A673 (cell line): ENCODE data around the gene INPP5A. TPM values are rescaled to one million over a fixed set of nuclear protein-coding genes. Genes with fewer than 3 reads are reported as not detected.

ENCODE experiments used
- BruUV-seq: library from RNA; stranded (reverse); fragments of 400-500 nt; replicated peaks from 2 replicates; lab custom pipeline; 2021; lab: Mats Ljungman, UMichigan
- CTCF ChIA-PET: fragments of 300-600 bp; sonication (Branson Sonifier 250); formaldehyde crosslinking; loops from one replicate; lab custom pipeline; 2022; ENCODE audit warnings: antibody characterized with exemption; lab: Charles Lee
- POLR2A ChIA-PET: fragments of 300-600 bp; sonication (Branson Sonifier 250); formaldehyde crosslinking; loops from one replicate; lab custom pipeline; 2022; ENCODE audit warnings: antibody characterized with exemption; ENCODE audit not compliant: low non-redundant PET; lab: Charles Lee
- DNase-seq: peaks from one replicate; pipeline ENCODE4 v3.0.0-alpha.2; 2015; ENCODE audit warnings: low spot score
- H3K27ac ChIP-seq: fragments of 200-600 bp; sonication (generic); 2 replicates; pipeline ENCODE4 v1.5.1; 2016; ENCODE audit warnings: mixed run types, low read depth, mild to moderate bottlenecking, mixed read lengths, antibody characterized with exemption, low read length; ENCODE audit not compliant: poor library complexity, severe bottlenecking
- H3K27me3 ChIP-seq: fragments of 200-600 bp; sonication (generic); replicated peaks from 2 replicates; pipeline ENCODE4 v1.6.1; 2017; ENCODE audit warnings: mixed run types, low read depth, mild to moderate bottlenecking, mixed read lengths, antibody characterized with exemption, low read length; ENCODE audit not compliant: insufficient read depth, poor library complexity
- H3K36me3 ChIP-seq: fragments of 200-600 bp; sonication (generic); 2 replicates; pipeline ENCODE4 v1.6.1; 2016; ENCODE audit warnings: mixed run types, mild to moderate bottlenecking, mixed read lengths, antibody characterized with exemption, low read length; ENCODE audit not compliant: insufficient read depth, poor library complexity, severe bottlenecking
- H3K4me1 ChIP-seq: fragments of 200-600 bp; sonication (generic); 2 replicates; pipeline ENCODE4 v1.6.1; 2017; ENCODE audit warnings: mixed run types, mild to moderate bottlenecking, mixed read lengths, antibody characterized with exemption, low read length; ENCODE audit not compliant: insufficient read depth, poor library complexity, severe bottlenecking
- H3K4me3 ChIP-seq: fragments of 200-600 bp; sonication (generic); 2 replicates; pipeline ENCODE4 v1.5.1; 2016; ENCODE audit warnings: low read depth, mixed run types, mild to moderate bottlenecking, mixed read lengths, low read length; ENCODE audit not compliant: poor library complexity, severe bottlenecking
- H3K9me3 ChIP-seq: fragments of 200-600 bp; sonication (generic); 2 replicates; pipeline ENCODE4 v1.6.1; 2016; ENCODE audit warnings: mixed run types, low read depth, mild to moderate bottlenecking, mixed read lengths, antibody characterized with exemption, low read length; ENCODE audit not compliant: poor library complexity, severe bottlenecking
- EZH2 ChIP-seq: fragments of 200-600 bp; sonication (generic); IDR thresholded peaks from 2 replicates; pipeline ENCODE4 v1.6.1; 2017; ENCODE audit warnings: borderline replicate concordance, low read depth, mild to moderate bottlenecking, mixed read lengths, antibody characterized with exemption, low read length; ENCODE audit not compliant: poor library complexity, severe bottlenecking
- intact Hi-C: fragments of 100-400 bp; cut with micrococcal nuclease; formaldehyde crosslinking; loops from one replicate; pipeline ENCODE4 v1.10.0; 2022; ENCODE audit not compliant: unreplicated experiment
- total RNA-seq: library from RNA; stranded (reverse); gene quantifications from 2 replicates; pipeline ENCODE4 v1.2.3, GENCODE V29; 2021
- TF ChIP-seq, protein P1 (sequence below): fragments of 300-800, 200-600 bp; sonication (generic); conservative IDR thresholded peaks from 2 replicates; pipeline ENCODE4 v1.5.1; 2017; ENCODE audit warnings: low read depth, mild to moderate bottlenecking, antibody characterized with exemption, low read length, moderate library complexity, mixed read lengths

INPP5A gene
- total RNA-seq, 1 experiment from 2014 or later, result 21.8 TPM

GRCh38 chr10:132533571-132534260, 3.9 kb upstream of the INPP5A start:
- Histone ChIP-seq H3K4me1 (peaks cover 4% of the 10 kb centered on the region), H3K27ac (no peak overlapping the region), H3K9me3 (peaks cover 12% of the 10 kb centered on the region), H3K27me3 (peaks cover 11% of the 10 kb centered on the region), H3K4me3 (no peak overlapping the region), H3K36me3 (no peaks in the 10 kb centered on the region)
- intact Hi-C loops, result no loop called here
- no peak for DNase-seq
- ChIA-PET CTCF (no interaction called here), POLR2A (no interaction called here)
- BruUV-seq, result no TSS peak
- TF ChIP-seq, protein P1, sequence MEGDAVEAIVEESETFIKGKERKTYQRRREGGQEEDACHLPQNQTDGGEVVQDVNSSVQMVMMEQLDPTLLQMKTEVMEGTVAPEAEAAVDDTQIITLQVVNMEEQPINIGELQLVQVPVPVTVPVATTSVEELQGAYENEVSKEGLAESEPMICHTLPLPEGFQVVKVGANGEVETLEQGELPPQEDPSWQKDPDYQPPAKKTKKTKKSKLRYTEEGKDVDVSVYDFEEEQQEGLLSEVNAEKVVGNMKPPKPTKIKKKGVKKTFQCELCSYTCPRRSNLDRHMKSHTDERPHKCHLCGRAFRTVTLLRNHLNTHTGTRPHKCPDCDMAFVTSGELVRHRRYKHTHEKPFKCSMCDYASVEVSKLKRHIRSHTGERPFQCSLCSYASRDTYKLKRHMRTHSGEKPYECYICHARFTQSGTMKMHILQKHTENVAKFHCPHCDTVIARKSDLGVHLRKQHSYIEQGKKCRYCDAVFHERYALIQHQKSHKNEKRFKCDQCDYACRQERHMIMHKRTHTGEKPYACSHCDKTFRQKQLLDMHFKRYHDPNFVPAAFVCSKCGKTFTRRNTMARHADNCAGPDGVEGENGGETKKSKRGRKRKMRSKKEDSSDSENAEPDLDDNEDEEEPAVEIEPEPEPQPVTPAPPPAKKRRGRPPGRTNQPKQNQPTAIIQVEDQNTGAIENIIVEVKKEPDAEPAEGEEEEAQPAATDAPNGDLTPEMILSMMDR, result no peak
- TF ChIP-seq EZH2, result no peak

- peaks cover 8% of the 10 kb centered on the region for H3K27me3 ChIP-seq
- H3K4me3 ChIP-seq, result no peak overlapping the region
- ChIA-PET POLR2A (no interaction called here), CTCF (no interaction called here)
- DNase-seq, result no peak
- peaks cover 12% of the 10 kb centered on the region for H3K9me3 ChIP-seq
- no peaks in the 10 kb centered on the region for H3K36me3 ChIP-seq
- no peak for TF ChIP-seq EZH2
- TF ChIP-seq, protein P1, result no peak
- no TSS peak for BruUV-seq
- no peak overlapping the region for H3K27ac ChIP-seq
- H3K4me1 ChIP-seq, result peaks cover 4% of the 10 kb centered on the region
- intact Hi-C loops, result no loop called here
These were observed 3.1 kb upstream of the INPP5A start for GRCh38 chr10:132534391-132535064.

DNA sequence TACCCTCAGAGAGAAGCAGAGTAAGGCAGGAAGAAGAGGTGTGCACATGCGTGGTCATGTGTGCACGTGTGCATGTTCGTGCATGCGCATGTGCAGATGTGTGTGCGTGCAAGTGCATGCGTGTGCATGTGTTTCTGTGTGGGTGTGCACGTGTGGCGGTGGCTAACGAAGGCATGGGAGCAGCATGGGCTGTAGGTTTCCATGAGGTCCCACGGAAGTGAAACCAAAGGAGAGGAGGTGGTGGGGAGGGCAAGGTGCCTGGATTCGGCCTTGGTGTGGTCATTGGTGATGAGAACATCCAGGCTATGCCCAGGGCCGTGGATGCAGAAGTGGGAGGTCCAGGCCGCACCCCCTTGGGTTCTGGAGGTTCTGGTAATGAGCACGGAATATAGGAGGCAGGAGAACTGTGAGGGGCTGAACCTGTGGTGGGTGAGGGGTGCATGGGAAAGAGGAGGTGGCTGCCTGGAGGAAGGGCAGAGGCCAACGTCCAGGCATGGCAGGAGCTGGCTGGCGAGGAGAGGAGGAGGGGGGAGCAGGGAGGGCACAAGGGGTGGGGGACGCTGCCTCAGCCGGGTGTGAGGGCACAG, 2.4 kb upstream of the INPP5A start:
- Histone ChIP-seq H3K27me3 (peaks cover 2% of the 10 kb centered on the region), H3K4me3 (no peak overlapping the region), H3K9me3 (peaks cover 12% of the 10 kb centered on the region), H3K4me1 (peaks cover 4% of the 10 kb centered on the region), H3K36me3 (no peaks in the 10 kb centered on the region), H3K27ac (no peak overlapping the region)
- POLR2A ChIA-PET, result no interaction called here
- TF ChIP-seq, protein P1, result no peak
- TF ChIP-seq EZH2, result no peak
- no TSS peak for BruUV-seq
- DNase-seq, result no peak
- intact Hi-C loops, result no loop called here
- CTCF ChIA-PET, result no interaction called here
